Activated CD8-positive, alpha-beta memory T cell treated with anti-CD3 and anti-CD28 coated beads for 4 hours (primary cell): ENCODE measurements around the gene PRKCE.

ENCODE experiments used
- DNase-seq, 2 donors: peaks; one replicate each; pipeline ENCODE4 v3.0.0-alpha.2; 2020; ENCODE audit warnings: low read depth in 2 of 2

PRKCE gene

DNA sequence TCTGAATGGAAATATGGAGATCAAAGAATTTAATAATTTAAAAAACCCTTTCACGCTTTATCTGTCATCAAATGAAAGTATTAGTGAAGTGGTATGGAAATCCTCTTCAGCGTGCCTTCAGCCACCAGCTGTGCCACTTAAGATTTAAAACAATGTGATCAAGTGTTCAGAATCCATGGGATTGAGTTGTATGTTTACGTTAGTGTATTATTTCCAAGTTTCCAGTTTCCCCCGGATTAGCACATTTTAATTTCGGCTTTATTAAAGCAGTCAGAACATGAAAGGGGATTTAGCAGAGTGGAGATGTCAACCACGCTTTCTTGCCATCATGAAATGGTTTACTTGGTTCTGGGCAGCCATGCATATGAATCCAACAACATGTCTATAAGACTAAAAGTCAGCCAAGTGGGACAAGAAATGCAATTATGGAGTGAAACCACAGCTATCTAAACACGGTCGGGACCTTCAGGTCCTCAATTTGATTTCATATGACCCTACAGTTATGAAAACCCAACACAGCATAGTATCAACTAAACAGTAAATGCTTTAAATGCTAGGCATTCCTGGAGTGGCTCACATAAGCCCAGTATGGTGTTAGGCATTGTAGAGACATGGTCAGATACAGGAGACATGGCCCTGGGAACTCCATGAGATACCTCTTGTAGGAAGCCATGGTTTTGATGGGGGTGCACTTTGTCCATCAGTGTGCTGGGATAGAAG, 420.8 kb downstream of the PRKCE start:
- DNase-seq = no peak

DNA sequence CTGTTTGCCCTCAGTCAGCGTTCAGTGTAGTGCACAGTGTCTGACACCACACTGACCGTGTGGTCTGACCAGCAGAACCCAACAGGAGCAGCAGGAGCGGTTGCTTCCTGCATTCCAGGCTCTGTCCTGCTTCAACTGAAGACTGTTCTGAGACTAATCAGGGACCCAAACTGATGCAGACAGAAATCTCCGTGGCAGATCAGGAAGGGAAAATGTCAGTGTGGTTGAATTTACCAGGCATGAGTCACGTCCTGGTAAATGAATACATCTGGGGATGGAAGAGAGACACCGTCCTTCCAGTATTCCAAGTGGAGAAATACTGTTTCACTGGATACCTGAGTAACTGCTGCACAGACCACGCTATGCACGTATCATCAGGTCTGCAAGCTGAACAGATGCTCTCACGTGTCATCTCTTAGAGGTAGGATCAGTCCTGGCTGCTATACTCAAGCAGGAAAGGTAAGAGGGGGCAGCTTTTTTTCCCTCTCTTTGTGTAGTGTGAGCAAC, 422.1 kb downstream of the PRKCE start:
- no peak for DNase-seq

DNA sequence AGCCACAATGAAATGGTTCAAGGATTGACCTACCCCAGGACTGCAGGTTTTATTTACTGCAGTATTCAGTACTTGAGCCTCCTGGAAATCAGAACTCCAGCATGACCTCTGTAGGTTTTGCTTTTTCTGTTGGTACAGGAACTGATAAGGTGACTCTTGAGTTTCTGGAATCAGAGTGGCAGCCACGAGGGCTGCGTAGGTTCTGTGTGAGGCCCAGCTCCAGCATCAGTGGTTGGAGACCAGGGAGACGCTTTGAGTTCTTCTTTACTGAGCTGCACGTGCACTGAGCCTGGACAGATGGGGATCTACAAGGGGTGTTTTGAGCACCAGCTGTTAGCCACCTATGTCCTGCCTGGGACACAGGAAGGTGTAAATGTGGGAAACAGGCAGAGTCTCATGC, 423.0 kb downstream of the PRKCE start:
- DNase-seq = no peak

DNA sequence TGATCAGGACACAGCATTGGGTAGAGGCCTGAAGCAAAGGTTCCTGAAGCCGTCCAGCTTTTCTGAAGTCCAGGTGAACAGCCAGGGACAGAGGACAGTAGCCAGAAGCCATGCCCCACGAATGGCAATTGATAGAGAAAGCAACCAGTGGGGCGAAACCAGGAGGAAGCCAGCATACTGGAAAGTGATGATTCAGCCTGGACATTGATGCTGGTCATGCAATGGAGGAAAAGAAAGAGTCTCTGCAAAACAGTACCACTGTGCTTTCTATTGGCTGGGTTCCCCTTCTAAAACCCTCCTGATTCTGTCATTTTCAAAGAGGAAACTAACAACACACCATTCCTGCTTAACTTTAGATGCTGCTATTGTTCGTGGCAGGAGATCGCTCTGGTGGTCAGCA, 424.4 kb downstream of the PRKCE start:
- DNase-seq = no peak

DNA sequence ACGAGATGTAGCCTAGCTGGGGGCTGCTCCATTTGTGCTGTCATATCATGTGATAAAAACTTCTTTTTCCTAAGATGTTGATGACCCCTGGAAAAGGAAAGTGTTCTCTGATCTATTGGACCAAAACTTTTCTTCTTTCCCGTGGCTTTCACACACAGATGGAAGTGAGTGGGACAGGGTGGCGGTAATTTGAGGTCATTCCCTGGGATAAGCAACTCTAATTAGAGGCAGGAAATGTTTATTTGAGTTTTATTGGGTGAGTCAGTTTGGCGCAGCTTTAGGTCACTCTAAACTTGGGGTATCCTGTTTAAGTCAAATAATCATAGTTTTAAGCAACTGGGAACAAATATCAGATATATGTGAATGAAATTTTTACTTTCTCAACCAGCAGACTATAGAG, 424.8 kb downstream of the PRKCE start:
- no peak for DNase-seq

DNA sequence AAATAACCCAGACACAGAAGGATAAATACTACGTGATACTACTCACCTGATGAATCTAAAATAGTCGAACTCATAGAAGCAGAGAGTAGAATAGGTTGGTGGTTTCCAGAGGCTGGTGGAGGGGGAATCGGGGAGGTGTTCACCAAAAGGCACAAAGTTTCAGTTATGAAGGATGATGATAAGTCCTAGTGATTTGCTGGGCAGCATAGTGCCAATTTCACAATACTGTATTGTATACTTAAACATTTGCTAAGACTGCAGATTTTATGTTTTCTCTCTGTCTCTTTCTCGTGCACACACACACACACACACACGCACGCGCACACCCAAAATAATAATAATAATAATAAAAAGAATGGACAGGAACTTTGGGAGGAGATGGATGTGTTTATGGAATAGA, 425.4 kb downstream of the PRKCE start:
- DNase-seq = no peak

DNA sequence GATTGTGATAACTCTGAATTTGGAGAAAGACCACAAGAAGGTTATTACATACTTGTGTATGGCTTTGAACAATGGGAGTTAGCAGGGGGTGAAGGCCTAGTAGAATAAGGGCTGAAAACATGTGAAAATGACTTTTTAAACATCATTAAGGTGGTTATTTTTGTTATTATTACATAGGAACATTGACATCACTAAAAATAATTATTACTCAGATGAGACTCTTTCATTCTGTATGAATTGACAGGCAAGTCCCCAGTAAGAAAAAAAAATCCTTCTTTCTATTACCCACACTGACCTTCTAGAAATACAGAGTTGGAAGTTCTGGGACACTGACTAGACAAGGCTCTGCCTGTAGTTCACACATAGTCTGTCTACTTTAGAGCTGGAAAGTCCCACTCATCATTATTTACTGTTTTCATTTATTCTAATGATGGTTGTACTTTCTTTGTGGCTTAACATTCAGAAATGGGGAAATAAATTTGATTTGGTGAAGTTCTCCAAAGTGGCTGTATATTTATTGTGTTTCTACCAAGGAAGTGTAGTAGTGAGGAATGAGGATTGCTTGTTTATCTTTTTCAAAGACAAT, 426.1 kb downstream of the PRKCE start:
- no peak for DNase-seq

DNA sequence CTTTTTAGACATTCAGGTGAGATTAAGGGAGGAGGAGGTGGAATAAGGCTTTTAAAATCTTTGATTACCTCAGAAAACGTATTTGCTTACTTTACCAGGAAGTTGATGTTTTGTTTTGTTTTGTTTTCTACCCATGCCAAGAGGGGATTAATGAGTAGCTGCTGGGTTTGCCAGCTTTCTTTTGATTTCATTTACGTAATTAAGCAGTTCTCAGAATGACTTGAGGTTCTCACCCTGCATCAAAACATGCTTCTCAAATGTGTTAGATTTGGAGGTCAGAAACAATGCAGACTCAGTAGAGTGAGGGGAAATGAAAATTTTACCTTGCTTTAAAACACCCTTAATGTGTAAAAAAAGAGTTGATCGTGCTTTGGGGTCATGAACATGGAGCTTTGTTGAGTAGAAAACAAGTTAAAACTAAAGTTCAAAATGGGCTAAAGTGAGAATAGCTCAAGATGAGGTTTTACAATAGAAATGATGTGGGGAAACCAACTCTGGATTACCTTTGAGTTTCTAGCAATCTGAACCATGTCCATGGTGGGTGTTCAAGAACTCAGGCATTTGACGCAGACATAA, 428.6 kb downstream of the PRKCE start:
- no peak for DNase-seq

DNA sequence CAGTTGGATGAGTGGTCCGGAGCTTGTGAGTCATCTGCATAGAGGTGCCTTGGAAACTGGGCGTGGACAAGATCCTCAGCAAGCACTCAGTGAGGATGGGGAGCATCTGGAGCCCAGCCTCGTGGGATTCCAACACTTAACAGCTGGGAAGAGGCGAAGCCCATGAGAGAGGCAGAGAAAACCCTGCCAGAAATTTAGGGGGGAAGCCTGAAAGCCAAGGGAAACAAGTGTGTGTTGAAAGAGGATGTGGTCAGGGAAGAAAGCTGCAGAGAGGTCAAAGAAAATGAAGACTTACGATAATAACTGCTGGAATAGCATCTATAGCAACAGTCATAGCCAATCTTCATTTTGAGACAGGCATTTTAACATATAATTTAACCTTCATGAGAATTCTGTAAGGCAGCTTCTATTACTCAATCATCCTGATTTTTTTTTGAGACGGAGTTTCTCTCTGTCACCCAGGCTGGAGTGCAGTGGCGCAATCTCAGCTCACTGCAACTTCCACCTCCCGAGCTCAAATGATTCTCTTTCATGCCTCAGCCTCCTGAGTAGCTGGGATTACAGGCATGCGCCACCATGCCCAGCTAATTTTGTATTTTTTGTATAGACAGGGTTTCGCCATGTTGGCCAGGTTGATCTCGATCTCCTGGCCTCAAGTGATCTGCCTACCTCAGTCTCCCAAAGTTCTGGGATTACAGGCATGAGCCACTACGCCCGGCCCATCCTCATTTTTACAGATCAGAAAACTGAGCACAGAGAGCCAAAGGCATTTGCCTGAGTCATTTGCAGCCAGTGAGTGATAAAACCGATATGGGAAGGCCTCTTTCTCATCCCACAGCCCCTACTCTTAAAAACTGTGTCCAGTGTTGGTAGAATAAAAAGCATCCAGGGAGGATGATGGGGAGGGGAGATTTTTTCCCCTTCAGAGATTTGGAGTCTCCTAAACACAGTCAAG, 431.3 kb downstream of the PRKCE start:
- DNase-seq = no peak

DNA sequence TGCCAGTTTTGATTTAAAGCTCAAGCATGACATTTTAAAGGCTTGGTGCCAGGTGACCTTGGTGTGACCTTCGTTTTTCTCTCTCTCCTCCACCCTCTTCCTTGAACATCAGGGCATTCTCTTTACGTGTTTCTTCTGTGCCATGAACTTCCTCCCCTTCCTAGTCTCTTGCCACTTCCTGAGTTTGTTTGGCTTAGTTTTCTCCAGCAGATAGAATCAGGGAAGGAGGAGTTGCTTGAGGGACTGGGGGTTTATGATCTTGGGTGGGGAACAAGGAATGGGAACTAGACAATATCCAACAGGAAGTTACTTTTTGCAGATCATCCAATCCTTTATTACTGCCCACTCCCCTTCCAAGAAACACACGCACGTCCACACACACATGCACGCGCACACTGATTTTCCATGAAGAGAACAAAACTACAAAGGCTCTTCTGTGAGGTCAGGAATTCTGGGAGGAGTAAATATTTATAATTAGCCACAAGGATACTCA, 435.1 kb downstream of the PRKCE start:
- DNase-seq = no peak

DNA sequence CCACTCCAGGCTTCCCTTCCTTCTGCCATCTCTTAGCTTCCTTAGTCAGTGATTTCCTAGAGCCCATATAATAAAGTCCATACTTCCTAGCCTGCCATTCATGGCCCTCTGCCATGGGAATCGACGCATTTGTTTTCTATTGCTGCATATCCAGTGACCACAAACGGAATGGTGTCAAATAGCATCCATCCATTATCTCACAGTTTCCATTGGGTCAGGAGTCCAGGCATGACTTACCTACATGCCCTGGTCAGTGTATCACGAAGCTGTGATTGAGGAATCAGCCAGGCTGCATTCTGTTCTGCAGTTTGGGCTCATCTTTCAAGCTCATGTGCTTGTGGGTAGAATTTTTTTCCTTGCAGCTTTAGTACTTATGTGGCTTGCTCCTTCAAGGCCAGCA, 436.0 kb downstream of the PRKCE start:
- no peak for DNase-seq

DNA sequence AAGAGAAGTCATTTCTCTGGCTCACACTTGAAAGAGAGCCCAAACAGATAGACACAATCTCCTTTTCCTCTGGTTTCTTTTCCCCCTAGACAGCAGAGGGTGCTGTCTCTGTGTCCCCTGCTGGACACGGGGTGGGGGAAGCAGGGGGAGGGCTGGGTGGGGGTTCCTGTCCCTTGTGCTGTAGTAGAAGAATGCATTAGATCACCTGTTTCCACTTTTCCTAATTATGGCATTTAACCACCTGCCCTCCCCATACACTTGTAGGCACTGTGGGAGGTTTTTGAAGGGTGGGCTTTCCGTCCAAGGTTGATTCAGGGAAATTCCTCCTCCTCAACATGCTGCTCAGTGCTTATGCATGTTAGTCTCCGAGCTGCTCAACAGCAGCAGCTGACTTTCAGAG, 439.5 kb downstream of the PRKCE start:
- no peak for DNase-seq

DNA sequence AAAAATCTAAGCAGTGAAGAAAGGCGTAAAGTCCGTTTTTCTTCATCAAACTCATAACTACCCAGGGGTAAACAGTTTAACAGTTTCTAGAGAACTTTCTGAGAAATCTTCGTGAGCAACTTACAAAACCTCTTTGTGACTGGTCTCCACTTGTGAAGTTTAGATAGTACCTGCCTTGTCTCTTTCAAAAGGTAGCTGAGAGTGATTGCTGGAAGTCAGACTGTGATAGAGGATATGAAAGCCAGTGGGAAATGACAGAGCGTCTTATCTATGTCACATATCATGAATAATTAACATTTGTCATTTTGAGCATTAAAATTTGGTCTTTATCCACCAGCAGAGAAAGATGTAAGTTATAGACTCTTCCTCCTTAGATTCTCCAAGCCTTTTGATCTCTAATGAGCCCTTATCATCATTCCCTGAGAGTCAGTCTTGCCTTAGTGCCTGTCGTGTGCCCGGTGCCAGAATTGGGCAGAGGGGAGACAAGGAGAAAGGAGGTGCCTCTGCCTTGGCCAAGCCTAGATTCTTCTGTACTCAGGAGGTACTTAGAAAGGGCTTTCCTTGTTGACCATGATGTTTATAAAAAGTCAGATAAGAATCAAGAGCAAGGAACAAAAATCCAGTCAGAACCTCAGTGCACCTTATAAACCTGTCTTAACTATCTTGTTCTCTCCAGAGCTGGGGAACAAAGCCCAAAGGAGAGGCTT, 440.6 kb downstream of the PRKCE start:
- DNase-seq = no peak

DNA sequence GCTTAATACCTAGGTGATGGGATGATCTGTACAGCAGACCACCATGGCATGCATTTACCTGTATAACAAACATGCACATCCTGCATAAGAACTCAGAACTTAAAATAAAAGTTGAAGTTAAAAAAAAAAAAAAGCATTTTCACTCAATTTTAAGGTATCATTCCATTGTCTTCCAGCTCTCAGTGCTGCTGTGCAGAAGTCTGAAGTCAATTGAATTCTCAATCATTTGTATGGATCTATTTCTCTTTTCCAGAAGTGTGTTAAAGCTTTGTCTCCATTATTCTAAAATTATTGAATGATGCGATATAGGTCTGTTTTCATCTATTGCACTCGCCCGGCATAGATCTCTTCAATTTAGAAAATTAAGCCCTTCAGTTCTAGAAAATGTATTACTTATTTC, 443.2 kb downstream of the PRKCE start:
- DNase-seq = no peak

DNA sequence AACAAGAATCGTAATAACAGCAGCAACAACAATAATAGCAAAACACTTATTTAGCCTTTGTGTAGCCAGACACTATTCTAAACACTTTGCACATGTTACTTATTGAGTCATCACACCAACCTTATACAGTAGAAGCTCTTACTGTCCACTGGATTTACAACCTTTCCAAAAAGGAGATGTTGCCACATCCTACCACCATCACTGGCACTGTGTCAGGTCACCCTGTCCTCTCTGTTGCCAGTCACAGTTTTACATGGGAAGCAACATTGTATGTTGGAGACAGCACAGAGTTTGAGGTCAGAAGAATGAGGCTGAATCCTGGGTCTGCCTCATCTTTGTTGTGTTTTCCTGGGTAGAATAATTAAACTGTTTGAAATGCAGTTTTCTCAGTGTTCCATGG, 444.4 kb downstream of the PRKCE start:
- no peak for DNase-seq

DNA sequence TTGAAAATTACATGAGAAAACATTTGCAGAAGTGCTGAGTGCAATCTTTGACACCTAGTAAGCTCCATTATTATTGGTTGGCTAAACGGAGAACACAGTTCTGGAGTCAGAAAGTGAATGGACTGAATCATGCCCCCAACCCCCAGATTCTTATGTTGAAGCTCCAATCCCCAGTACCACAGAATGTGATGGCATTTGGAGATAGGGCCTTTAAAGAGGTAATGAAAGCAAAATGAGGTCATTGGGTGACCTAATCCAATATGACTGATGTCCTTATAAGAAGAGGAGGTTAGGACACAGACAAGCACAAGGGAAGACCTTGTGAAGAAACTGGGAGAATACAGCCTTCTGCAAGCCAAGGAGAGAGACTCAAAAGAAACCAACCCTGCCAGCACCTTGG, 444.8 kb downstream of the PRKCE start:
- DNase-seq = no peak

DNA sequence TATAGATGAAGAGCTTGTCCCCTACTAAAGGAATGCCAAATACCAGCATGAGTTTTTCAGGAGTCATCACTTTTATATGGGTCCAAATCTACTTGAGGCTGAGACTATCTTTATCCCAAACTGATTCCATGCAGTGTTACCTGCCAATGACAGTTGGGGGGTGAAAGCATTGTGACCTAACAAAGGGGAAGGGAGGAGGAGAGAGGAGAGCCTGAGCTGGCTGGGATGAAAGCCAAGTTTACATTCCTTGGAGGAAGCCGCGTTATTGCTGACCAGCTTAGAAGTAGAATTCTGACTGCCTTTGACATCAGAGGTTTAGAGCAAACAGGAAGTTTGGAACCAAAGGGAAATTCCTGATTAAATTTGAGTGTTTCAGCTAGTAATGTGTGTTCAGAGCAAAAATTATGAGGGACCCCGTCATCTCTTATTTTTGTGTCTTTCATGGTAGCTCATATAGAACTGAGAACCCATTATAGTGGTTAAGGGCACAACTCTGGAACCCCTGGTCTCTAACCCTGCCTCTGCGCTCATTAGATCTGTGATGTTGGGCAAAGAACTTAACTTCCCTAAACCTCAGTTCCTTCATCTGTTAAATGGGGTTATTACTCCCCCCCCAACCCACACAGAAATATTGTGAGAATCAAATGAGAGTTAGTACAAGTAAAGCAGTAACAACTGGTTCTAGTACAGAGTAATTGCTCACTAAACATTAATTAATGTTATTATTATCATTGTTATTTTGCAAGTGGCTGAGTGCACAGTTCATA, 446.4 kb downstream of the PRKCE start:
- DNase-seq = no peak

DNA sequence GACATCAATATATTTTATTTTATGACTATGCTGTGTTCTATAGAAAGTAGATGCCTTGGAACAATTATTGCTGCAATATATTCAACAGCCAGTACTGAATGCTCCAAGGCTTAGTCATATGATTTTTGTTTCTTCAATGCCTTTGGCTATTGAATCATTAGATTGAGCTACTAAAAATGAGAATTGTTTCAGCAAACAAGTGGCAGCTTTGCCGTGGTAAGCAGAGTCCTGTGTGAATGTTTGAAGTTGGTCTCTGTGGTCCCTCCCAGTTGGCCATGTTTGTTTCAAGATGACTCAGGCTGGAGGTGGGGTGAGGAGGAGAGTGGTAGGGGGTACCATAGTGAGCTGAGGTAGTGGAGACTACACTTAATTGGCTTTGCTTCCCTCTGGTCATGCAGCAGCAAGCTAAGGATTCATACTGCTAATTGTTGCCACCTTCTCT, 447.2 kb downstream of the PRKCE start:
- DNase-seq = no peak

DNA sequence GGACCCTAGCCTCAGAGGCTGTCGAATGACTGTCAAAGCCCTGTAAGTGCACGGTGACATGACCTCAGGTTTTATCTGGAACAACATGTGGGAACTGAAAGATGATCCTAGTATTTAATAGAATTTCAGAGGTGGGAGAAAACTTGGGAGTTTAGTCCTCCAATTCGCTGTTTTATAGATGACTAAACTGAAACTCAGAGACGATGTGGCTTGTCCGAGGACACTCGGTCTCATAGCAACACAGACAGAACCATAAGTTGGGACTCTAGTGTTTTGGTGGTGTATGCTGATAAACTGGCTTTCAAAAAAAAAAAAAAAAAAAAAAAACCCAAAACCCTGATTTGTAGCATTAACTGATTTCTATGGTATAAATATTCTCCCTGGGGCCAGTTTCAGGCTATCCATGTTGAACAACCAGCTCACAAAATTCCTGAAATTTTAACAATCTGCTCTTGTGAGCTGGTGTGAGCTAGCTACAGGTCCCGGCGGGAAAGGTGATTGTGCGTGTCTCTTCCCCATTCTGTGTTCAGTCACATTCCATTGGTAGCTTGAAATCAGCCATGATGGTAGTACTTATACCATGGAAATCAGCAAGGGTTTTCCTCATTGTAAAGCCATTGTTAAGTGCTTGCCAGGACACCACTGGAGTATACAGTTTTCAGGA, 450.2 kb downstream of the PRKCE start:
- no peak for DNase-seq

DNA sequence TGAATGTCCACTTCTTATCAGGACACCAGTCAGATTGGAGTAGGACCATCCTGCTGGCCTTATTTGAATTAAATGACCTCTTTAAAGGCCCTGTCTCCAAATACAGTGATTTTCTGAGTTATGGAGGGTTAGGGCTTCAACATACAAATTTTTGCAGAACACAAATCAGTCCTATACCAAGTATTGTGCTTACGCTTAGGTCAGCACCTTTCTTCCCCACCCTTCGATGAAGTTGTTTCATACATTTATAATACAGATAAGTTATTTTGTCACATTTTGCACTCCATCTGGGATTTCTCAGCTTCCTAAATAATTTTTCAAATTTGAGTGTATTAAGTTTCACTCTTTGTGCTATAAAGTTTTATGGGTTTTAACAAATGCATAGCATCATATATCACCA, 455.2 kb downstream of the PRKCE start:
- DNase-seq = no peak
